ENCODE results near the gene SIL1. TPM values are rescaled to one million over a fixed set of nuclear protein-coding genes. Genes with fewer than 3 reads are reported as not detected.

SIL1 gene
- polyA plus RNA-seq, 1 experiment, result 64.6 TPM

GRCh38 chr5:138969323-138970002 lies 228.7 kb downstream of the SIL1 start:
- Histone ChIP-seq H3K27ac (ENCODE audit: low read depth, low read length) (no peak overlapping the region), H3K9me3 (ENCODE audit: control insufficient read depth, insufficient read depth, low read length) (no peaks in the 10 kb centered on the region), H3K4me3 (ENCODE audit: low read depth, low read length) (no peak overlapping the region), H3K27me3 (ENCODE audit: control insufficient read depth, insufficient read depth, low read length) (no peaks in the 10 kb centered on the region)
- no peak for DNase-seq (ENCODE audit: low read depth, low spot score)
- ChIA-PET CTCF (no interaction called here), POLR2A (interaction anchor here (0.6 kb wide), 1 partner anchor 396 kb away, joined by 4 read pairs; no protein-coding TSS in a partner anchor)
- no peak for TF ChIP-seq CTCF (IDR thresholded peaks at IDR 0.05; ENCODE audit: low read depth, low read length)

DNA sequence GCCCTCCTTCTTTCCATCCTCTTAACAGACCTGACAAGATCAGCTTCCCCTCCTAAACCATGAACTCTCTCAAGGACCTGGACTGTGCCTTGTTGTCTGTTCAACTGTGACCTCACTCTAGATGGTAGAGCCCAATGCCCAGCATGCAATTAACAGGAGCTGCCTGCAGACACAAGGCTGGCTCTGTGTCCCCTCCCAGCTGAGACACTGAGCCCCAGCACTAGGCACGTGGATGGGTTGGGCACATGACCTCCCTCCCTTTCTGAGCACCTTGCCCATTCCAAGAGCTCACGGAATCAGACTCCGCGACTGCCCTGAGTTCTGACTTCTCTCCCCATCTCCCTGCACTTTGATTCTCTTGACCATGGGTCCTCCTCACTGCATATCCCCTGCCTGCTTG lies 229.6 kb downstream of the SIL1 start:
- CTCF ChIA-PET, result no interaction called here
- DNase-seq (ENCODE audit: low read depth, low spot score), result no peak
- Histone ChIP-seq H3K27ac (ENCODE audit: low read depth, low read length) (no peak overlapping the region), H3K4me3 (ENCODE audit: low read depth, low read length) (no peak overlapping the region), H3K27me3 (ENCODE audit: control insufficient read depth, insufficient read depth, low read length) (no peaks in the 10 kb centered on the region), H3K9me3 (ENCODE audit: control insufficient read depth, insufficient read depth, low read length) (no peaks in the 10 kb centered on the region)
- TF ChIP-seq CTCF (IDR thresholded peaks at IDR 0.05; ENCODE audit: low read depth, low read length), result no peak
- POLR2A ChIA-PET, result no interaction called here

DNA sequence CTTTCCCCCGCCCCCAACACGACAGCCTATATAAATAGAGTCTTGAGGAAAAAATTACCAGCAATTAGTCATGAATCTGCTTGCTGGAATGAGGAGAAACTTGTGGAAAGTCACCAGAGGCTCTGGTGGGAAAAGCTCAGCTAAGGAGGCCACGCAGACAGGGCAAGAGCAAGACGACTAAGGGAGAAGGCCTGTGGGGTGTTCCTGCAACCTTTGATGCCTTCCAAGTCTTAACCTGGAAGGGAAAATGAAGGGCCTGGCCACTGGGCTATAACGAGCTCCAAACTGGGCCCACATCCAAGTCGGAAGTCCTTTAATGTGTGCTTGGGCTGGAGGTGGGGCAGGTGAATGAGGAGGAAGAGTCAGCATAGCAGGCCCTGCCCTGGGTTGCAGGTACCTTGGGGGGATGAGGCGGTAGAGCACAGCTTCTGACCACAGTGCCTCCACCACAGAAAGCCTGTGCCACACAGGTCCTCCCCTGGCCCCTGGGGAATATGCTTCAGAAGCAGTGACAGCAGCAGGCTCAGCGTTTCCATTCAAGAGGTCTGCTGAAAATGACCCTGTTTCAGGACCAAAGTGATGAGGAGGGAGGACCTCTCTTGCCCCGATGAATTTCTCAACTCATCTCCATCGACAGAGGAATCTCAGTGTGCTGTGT lies 230.2 kb downstream of the SIL1 start:
- no peak overlapping the region for H3K4me3 ChIP-seq (ENCODE audit: low read depth, low read length)
- H3K9me3 ChIP-seq (ENCODE audit: control insufficient read depth, insufficient read depth, low read length), result no peaks in the 10 kb centered on the region
- no peaks in the 10 kb centered on the region for H3K27me3 ChIP-seq (ENCODE audit: control insufficient read depth, insufficient read depth, low read length)
- no peak overlapping the region for H3K27ac ChIP-seq (ENCODE audit: low read depth, low read length)
- ChIA-PET POLR2A (no interaction called here), CTCF (no interaction called here)
- no peak for TF ChIP-seq CTCF (IDR thresholded peaks at IDR 0.05; ENCODE audit: low read depth, low read length)
- DNase-seq (ENCODE audit: low read depth, low spot score), result no peak

- no peak for DNase-seq (ENCODE audit: low read depth, low spot score)
- ChIA-PET CTCF (no interaction called here), POLR2A (no interaction called here)
- H3K27me3 ChIP-seq (ENCODE audit: control insufficient read depth, insufficient read depth, low read length), result no peaks in the 10 kb centered on the region
- no peak overlapping the region for H3K4me3 ChIP-seq (ENCODE audit: low read depth, low read length)
- no peak overlapping the region for H3K27ac ChIP-seq (ENCODE audit: low read depth, low read length)
- no peak for TF ChIP-seq CTCF (IDR thresholded peaks at IDR 0.05; ENCODE audit: low read depth, low read length)
- no peaks in the 10 kb centered on the region for H3K9me3 ChIP-seq (ENCODE audit: control insufficient read depth, insufficient read depth, low read length)
These were observed 231.8 kb downstream of the SIL1 start for GRCh38 chr5:138966236-138966985.

GRCh38 chr5:138965626-138966025 lies 232.5 kb downstream of the SIL1 start:
- H3K9me3 ChIP-seq (ENCODE audit: control insufficient read depth, insufficient read depth, low read length), result no peaks in the 10 kb centered on the region
- DNase-seq (ENCODE audit: low read depth, low spot score), result no peak
- no peak overlapping the region for H3K4me3 ChIP-seq (ENCODE audit: low read depth, low read length)
- H3K27ac ChIP-seq (ENCODE audit: low read depth, low read length), result no peak overlapping the region
- no peak for TF ChIP-seq CTCF (IDR thresholded peaks at IDR 0.05; ENCODE audit: low read depth, low read length)
- no peaks in the 10 kb centered on the region for H3K27me3 ChIP-seq (ENCODE audit: control insufficient read depth, insufficient read depth, low read length)
- ChIA-PET CTCF (no interaction called here), POLR2A (no interaction called here)
